GM21381 (cell line): Measurements from ENCODE around the gene NFS1.
A peak's percentile ranks its signal among the peaks of the same experiment; 100 is the strongest.

Experiments
- ATAC-seq: cut with Tn5 transposase; IDR thresholded peaks from one replicate; pipeline ENCODE4 v1.9.1; 2021; ENCODE audit warnings: mild to moderate bottlenecking, moderate library complexity; ENCODE audit not compliant: unreplicated experiment

Gene NFS1

DNA sequence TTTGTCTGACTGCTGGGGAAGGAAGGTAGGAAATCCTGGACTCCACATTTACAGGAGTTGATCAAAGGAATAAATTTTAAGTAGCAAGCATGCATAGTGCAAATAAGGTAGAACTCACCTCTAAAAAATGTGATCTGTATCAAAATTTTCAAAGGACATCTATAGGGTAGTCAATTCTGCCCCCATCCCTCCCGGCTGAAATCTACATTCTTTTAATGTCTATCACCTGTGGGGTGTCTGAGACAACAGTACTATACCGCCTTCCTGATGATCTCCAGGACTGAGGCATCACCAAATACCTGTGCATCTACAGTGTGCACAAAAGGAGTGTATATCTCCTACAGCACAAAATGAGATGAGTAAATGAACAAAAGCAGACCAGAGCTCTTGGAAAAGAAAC lies 54.3 kb downstream of the NFS1 start:
- ATAC-seq = no peak

GRCh38 chr20:35643045-35643444 lies 56.1 kb downstream of the NFS1 start:
- ATAC-seq = no peak

- no peak for ATAC-seq
Measured at GRCh38 chr20:35641743-35642142, 57.4 kb downstream of the NFS1 start.

DNA sequence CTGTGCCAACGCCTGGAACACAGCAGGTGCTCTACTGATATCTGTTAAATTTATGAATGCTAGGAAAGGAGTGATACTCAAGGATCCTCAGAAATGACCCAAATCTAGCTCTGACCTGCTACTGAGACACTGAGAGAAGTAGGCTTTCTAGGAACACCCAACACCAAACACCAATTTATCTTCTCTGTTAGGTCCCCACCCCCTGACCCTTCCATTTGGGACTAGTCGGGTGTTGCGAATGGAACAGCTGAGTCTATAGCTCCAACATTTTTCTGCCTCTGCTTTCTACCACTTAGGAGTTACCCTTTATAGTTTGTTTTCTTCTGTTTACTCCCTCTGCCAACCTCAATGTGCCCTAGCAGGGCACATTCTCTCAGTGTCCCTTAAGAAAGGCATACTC lies 58.4 kb downstream of the NFS1 start:
- ATAC-seq = no peak

- ATAC-seq = no peak
Measured at GRCh38 chr20:35638751-35639150, 60.4 kb downstream of the NFS1 start.

GRCh38 chr20:35637276-35637675 lies 61.9 kb downstream of the NFS1 start:
- no peak for ATAC-seq

- ATAC-seq = no peak
Measured at GRCh38 chr20:35636095-35636494, 63.1 kb downstream of the NFS1 start.

DNA sequence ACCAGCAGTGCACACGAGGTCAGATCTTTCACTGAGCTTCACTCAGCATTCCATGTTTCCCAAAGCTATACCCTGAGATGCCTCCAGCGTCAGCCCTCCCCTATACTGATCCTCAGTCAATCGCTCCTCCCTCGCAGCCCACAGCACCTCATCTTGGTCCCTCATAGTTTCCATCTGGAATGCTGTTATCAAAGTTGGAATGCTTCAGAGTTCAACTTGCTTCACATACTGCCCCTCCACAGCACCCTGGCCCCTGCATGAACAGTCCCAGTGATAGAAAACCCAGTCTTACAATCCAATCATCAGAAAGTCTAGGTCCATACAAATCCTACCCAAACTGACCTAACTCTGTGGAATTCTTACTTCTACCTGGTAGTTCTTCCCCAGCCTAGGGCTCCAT lies 63.5 kb downstream of the NFS1 start:
- no peak for ATAC-seq

DNA sequence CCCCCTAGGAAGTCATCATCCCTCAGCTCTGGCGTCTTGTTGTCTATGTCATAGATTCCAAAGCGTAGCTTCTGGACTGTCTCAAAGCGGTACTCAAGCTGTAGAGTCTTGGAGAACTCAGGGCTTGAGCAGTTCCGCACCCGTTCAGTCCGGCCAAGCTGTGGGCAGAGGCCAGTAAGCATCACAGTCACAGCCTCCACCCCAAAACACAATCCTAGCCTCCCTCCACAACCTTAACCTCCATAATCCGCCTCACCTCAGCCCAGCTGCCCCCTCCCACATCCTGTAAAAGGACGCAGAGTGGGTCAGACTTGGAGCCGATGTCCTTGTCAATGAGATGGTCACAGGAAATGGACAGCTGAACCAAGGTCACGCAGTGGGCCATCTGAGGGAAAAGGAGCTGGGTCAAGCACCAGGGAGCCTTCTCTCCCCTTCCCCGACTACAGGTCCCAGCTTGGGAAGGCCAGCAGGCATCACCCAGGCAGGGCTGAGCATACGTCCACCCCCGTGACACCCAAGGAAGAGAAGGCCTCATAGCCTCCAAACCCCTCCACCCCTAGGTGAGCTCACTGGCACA lies 66.5 kb downstream of the NFS1 start:
- ATAC-seq = no peak

- no peak for ATAC-seq
Measured at GRCh38 chr20:35630636-35631035, 68.5 kb downstream of the NFS1 start.

DNA sequence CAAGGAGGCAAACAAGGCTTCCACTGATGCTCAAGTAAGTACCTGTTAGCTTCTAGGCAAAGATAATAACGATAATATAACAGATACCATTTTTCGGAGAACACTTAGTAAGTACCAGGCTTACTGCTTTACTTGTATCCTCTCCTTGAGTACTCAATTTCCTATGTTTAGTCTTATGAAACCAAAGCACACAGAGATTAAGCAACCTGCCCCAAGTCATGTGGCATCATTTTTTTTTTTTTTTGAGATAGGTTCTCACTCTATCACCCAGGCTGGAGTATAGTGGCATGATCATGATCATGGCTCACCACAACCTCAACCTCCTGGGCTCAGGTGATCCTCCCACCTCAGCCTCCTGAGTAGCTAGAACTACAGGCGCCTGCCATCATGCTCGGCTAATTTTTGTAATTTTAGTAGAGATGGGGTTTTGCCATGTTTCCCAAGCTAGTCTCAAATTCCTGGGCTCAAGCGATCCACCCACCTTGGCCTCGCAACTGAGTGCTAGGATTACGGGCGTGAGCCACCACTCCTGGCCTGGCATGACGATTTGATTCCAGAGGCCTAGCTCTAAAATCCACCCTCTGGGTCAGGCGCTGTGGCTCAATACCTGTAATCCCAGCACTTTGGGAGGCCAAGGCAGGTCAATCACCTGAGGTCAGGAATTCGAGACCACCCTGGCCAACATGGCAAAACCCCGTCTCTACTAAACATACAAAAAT lies 69.6 kb downstream of the NFS1 start:
- no peak for ATAC-seq

DNA sequence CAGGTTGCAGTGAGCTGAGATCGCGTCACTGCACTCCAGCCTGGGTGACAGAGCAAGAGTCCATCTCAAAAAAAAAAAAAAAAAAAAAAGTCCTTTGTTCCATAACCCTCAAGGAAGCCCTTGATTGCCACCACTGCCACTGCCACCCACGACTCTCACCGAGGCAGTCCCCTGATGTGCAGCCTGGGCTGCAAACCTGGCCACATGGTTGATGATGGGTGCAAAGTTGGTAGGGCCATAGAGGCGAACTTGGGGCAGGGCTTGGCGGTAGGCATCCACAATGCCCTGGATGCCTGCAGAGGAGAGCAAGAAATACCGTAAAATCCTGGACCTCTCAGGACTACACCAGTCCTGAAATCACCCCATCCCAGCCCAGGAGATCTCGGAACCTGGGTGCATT lies 72.0 kb downstream of the NFS1 start:
- no peak for ATAC-seq

DNA sequence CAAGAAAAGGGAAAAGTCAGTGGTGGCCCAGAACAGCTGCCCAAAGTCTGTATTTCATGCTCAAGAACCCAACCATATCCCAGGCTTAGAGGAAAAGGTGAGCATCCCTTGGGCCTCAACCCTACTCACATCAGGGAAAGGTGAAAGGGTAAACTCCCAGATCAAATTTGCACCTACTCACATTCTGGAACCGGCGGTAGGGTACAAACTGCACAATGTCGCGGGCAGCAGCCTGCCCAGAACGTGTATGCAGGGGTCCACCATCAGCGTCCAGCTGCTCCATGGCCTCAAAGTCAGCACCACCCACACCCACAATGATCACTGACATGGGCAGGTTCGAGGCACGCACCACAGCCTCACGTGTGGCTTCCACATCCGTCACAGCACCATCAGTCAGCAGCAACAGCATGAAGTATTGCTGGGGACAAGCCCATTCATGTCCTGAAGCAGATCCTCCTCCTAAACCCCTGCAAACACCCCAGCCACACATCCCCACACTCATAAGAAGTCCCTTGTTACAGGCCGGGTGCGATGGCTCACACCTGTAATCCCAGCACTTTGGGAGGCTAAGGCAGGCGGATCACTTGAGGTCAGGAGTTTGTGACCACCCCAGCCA lies 72.7 kb downstream of the NFS1 start:
- ATAC-seq = no peak

DNA sequence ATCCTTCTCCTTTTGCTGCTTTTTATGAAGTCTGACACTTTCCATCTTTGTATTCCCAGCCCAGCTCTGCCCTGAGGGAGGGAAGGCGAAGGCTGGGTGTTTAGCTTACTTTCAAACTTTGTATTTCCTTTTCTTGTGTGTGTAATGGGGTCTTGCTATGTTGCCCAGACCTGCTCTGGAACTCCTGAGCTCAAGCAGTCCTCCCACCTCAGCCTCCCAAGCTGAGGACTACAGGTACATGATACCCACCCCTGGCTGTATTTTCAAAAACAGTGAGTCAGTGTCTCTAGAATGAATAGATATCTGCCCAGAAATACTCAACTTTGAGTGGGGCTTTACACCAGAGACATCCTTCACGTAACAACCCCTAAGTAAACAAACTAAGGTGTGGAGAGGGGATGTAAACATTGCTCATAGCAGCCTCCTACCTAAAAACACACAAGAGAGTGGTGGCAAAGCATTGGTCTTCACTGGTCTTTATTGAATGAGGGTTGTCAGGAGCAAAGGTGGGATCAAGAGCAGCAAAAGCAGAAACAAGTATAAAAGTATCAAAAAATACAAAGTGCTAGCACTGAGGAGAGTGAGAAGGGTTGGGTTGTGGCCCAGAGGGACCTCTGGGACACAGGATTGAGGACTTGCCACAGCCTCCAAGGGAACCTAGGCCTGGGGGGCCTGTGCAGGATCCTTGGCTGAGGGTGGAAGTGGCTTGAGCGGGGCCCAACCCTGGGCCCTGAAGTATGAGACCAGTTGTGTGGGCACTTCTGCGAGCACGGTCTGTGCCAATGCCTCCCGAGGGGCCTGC lies 73.4 kb downstream of the NFS1 start:
- ATAC-seq = no peak

DNA sequence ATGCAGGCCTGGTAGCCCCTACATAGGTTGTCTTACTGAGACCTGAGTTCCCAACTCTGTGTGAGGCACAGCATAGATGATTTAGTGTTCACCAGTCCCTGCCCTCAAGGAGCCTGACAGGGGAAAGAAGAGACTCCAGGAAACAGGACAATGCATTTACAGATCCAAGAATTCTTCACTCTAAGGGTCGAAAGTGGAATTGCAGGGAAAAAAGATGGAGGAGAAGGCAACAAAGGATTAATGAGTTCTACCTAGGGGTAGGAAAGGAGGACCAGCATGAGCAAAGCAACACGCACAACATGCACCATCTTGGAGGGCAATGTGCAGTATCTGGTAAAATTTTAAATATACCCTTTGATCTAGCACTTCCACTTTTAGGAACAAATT lies 77.6 kb downstream of the NFS1 start:
- ATAC-seq = no peak

- ATAC-seq = no peak
Measured at GRCh38 chr20:35620818-35621559, 78.2 kb downstream of the NFS1 start.

DNA sequence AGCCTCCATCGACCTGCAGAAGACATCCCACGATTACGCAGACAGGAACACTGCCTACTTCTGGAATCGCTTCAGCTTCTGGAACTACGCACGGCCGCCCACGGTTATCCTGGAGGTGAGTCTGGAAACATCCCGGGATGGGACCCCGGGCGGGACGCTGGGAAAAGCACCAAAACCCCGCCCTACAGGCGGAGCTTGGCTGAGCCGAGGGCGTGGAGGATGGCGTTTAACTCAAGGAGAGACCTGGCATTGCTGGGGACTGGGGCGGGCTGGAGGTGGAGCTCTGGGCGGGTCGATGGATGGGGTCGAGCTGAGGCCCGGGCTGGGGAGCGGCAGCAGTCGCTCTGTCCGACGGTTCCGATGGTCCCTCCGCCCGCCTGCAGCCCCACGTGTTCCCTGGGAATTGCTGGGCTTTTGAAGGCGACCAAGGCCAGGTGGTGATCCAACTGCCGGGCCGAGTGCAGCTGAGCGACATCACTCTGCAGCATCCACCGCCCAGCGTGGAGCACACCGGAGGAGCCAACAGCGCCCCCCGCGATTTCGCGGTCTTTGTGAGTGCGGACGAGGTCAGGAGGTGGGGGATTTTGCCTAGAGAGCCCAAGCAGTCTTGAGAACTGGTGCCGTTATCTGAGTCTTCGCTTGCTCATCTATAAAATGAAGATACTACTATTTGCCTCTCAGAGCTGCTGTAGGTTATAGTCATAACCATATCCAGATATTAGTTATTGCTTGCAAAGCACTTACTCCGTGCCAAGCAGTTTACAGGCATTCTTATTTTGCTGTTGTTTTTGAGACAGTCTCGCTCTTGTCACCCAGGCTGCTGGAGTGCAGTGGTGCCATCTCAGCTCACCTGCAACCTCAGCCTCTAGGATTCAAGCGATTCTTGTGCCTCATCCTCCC lies 79.7 kb downstream of the NFS1 start:
- peak; percentile 40 for ATAC-seq

DNA sequence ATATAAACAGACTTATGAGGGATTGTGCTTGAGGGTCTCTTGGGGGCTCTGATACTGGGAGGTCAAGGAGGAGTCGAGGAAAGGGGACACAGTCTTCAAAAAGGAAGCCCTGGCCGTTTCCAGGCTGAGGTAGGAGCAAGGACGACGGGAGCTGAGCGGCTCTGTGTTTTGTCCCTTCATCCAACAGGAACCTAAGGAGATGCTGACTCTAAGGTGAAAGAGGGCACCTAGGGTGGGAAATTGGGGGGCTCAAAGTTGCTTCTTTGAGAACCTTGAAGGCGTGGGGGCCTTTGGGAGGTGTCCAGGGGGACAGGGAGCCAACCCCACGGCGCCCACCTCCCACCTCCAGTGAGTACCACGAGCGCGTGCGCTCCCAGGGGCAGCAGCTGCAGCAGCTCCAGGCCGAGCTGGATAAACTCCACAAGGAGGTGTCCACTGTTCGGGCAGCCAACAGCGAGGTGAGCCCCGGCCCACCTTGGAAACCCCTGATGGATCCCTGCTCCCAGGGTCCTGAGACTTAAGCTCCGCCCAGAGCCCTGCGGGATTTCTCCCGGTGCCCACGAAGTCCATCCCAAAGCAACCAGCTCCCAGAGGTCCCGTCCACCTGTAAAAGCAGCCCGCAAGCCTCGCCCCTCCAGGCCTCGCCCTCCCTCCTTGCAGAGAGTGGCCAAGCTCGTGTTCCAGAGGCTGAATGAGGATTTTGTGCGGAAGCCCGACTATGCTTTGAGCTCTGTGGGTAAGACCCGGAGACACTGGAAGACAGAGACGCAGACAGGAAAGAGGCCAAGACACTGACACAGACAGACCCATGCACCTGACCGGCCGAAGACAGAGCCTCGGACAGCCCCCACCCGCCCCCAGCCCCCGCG lies 80.7 kb downstream of the NFS1 start:
- no peak for ATAC-seq
